ENCODE data around the gene VPS52.
A peak's percentile ranks its signal among the peaks of the same experiment; 100 is the strongest.
"Not testable (repeated sequence)": the region's sequence is repeated elsewhere in the genome, so short reads cannot be mapped to it uniquely, and the experiment has no call there.

Gene VPS52

DNA sequence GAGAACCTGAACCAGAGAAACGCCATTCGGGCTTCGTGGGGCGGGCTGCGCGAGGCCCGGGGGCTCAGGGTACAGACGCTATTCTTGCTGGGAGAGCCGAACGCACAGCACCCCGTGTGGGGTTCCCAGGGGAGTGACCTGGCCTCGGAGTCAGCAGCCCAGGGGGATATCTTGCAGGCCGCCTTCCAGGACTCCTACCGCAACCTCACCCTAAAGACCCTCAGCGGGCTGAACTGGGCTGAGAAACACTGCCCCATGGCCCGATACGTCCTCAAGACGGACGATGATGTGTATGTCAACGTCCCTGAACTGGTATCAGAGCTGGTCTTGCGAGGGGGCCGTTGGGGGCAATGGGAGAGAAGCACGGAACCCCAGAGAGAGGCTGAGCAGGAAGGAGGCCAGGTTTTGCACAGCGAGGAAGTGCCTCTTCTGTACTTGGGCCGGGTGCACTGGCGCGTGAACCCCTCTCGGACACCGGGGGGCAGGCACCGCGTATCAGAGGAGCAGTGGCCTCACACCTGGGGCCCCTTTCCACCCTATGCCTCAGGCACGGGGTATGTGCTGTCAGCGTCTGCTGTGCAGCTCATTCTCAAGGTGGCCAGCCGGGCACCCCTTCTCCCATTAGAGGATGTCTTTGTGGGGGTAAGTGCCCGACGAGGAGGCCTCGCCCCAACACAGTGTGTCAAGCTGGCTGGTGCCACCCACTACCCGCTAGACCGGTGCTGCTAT, 6.2 kb upstream of the VPS52 start:
- peak overlapping the region; percentile 62 for H3K4me3 ChIP-seq (ENCODE audit: low read length)
- TF ChIP-seq, protein P1, sequence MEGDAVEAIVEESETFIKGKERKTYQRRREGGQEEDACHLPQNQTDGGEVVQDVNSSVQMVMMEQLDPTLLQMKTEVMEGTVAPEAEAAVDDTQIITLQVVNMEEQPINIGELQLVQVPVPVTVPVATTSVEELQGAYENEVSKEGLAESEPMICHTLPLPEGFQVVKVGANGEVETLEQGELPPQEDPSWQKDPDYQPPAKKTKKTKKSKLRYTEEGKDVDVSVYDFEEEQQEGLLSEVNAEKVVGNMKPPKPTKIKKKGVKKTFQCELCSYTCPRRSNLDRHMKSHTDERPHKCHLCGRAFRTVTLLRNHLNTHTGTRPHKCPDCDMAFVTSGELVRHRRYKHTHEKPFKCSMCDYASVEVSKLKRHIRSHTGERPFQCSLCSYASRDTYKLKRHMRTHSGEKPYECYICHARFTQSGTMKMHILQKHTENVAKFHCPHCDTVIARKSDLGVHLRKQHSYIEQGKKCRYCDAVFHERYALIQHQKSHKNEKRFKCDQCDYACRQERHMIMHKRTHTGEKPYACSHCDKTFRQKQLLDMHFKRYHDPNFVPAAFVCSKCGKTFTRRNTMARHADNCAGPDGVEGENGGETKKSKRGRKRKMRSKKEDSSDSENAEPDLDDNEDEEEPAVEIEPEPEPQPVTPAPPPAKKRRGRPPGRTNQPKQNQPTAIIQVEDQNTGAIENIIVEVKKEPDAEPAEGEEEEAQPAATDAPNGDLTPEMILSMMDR (conservative IDR thresholded peaks at IDR 0.05; ENCODE audit: low read length), result no peak
- DNase-seq (ENCODE audit: low read depth), result no peak

DNA sequence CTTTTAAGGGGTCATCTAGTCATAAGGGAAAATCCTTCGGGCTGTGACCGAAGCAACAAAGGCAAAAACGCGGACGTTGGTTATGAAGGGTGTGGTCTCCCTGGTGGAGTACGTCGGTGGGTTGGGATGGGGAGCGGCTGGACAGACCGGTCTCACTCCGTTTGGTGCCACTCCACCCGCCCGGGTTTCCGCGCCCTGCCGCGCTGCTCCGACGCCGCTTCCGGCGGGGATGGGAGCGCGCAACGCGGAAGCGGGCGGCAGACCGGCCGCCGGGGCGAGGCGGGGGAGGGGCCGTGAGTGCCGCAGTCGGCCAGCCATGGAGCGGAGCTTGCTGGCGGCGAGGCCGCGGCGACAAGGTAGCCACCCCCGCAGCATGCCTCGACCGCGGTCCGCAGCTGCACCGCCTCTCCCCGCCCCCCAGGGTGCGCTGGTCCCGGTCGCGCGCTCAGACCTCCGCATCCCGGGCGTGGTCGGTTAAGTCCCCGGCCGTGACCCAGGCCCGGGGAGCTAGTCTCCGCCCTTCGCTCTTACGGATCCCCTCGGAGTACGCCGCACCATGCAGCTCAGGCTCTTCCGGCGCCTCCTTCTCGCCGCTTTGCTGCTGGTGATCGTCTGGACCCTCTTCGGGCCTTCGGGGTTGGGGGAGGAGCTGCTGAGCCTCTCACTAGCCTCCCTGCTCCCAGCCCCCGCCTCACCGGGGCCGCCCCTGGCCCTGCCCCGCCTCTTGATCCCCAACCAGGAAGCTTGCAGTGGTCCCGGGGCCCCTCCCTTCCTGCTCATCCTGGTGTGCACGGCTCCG, 5.4 kb upstream of the VPS52 start, which contains the start of gene B3GALT4:
B3GALT4 (plus strand) TSS at position 260 of the 799 bp plus-strand sequence; CDS start at position 557, 297 bp downstream.
- H3K4me3 ChIP-seq (ENCODE audit: low read length), result peak within 1 kb of the TSS; percentile 62
- peak; percentile 61 for DNase-seq (ENCODE audit: low read depth)
- TF ChIP-seq, protein P1 (conservative IDR thresholded peaks at IDR 0.05; ENCODE audit: low read length), result peak; percentile 34; the same call in 1 of the 2 replicates

DNA sequence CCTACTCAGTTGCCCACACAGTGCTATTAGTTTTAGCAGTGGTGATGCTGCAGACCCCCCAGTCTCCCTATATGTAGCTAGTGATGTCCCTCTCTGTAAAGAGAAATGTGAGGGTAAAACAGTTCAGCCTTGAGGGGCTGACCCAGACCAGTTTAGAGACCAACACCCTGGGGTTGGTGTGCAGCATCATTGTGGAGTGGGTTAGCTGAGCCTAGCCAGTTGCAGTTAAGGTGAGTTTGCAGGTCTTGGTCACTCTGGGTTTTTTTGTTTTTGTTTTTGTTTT, 4.8 kb upstream of the VPS52 start:
- DNase-seq (ENCODE audit: low read depth), result no peak

DNA sequence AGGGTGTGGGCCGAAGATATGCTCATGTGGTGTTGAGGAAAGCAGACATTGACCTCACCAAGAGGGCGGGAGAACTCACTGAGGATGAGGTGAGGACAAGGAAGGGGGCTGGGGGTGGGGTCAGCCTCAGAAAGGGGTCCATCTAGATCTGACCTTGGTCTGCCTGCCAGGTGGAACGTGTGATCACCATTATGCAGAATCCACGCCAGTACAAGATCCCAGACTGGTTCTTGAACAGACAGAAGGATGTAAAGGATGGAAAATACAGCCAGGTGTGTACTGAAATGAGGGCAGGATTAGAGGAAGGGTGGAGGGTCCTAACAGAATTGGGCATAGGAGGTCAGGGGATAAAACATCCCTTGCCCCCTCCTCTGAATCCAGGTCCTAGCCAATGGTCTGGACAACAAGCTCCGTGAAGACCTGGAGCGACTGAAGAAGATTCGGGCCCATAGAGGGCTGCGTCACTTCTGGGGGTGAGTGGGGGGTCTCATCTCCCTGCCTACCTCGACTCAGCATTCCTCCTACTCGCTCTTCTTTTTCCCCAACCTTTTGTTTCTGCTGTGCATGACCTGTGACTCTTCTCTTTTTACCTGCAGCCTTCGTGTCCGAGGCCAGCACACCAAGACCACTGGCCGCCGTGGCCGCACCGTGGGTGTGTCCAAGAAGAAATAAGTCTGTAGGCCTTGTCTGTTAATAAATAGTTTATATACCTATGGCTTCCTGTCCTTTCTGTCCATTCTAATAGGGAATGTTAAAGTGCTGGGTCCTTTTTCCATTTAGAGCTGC, 4.3 kb upstream of the VPS52 start:
- not testable (repeated sequence) for DNase-seq (ENCODE audit: low read depth)
- peak overlapping the region; percentile 62 for H3K4me3 ChIP-seq (ENCODE audit: low read length)

More for the DNA sequence above, 4.8 kb upstream of the VPS52 start:
- peak overlapping the region; percentile 62 for H3K4me3 ChIP-seq (ENCODE audit: low read length)
- TF ChIP-seq, protein P1 (conservative IDR thresholded peaks at IDR 0.05; ENCODE audit: low read length), result no peak

DNA sequence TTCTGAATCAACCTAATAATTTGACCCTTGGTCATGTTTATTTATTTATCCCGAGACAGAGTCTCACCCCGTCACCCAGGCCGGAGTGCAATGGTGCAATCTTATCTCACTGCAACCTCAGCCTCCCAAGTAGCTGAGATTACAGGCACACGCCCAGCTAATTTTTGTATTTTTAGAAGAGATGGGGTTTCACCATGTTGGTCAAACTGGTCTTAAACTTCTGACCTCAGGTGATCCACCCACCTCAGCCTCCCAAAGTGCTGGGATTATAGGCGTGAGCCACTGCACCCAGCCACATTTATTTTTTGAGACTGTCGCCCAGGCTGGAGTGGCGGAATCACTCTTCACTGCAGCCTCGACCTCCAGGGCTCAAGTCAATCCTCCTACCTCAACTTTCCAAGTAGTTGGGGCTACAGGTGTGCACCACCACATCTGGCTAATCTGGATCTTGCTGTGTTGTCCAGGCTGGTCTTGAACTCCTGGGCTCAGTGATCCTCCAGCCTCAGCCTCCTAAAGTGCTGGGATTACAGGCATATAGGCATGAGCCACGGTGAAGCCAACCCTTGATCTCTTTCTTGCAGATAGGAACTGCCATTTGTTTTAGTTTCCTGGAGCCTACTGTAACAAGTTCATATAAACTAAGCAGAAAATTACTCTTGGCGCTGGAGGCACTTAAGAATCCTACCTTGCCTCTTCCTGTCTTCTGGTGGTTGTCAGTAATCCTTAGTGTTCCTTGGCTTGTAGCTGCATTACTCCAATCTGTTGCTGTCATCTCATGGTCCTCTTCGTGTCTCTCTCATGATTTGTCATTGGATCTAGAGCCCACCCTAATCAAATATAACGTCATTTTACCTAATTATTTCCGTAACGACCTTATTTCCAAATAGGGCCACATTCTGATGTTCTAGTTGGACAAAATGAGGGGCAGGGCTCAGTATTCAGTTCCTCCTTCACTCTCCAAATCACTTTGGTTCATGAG, 2.5 kb upstream of the VPS52 start:
- DNase-seq (ENCODE audit: low read depth), result no peak
- TF ChIP-seq, protein P1 (conservative IDR thresholded peaks at IDR 0.05; ENCODE audit: low read length), result no peak
- H3K4me3 ChIP-seq (ENCODE audit: low read length), result peak overlapping the region; percentile 96

DNA sequence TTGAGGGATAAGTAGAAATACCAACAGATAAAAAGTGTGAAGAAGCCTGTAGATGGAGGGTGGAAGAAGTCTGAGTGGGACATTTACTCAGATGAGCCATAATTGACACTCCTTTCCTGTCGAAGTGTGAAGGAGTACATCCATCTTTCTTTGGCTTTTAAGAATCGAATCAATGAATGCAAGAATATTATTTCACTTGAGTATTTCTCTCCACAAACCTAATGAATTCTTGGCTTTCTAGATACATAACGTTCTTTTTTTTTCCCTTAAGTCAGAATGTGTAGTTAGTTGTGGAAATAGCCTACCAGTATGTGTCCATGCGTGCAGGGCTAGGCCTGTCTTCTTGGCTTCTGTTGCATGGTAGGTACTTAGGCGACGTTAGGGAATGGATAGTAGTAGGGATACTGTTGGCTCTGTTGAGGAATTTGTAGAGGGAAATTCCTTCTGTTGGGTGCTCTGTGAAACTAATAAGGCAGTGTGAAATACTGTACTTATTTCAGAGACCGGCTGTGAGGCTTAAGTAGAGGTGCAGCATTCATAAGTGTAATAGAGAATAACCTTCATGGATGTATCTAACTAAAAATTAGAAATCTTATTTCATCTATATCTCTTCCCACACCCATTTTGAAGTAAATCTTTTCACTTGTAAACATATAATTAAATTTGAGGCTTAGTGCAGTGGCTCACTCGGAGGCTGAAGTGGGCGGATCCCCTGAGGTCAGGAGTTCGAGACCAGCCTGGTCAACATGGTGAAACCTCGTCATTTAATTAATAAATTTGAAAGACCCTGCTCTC, 1.6 kb upstream of the VPS52 start:
- peak overlapping the region; percentile 96 for H3K4me3 ChIP-seq (ENCODE audit: low read length)
- no peak for DNase-seq (ENCODE audit: low read depth)
- TF ChIP-seq, protein P1 (conservative IDR thresholded peaks at IDR 0.05; ENCODE audit: low read length), result no peak
